Kidney (tissue), 14 donors: Measurements from ENCODE around the gene PRKCE. TPM values are rescaled to one million over a fixed set of nuclear protein-coding genes. Genes with fewer than 3 reads are reported as not detected.

Experiments used
- DNase-seq, 5 donors: peaks; one replicate each; pipeline ENCODE4 v3.0.0-alpha.2; 2013 to 2020
- FAIRE-seq: peaks from 2 replicates; lab custom pipeline; 2012; peaks lifted over from hg19 to GRCh38; lab: Jason Lieb, UNC
- H3K27ac ChIP-seq, 2 donors: one replicate each; pipeline ENCODE4 v1.7.0; 2013; ENCODE audit warnings: low read depth in 2 of 2, low read length in 2 of 2, inconsistent platforms in 1 of 2
- H3K27me3 ChIP-seq: one replicate; pipeline ENCODE4 v1.7.1; 2013; ENCODE audit warnings: low read length, inconsistent platforms; ENCODE audit not compliant: control insufficient read depth, insufficient read depth
- H3K36me3 ChIP-seq, 3 donors: one replicate each; pipeline versions ENCODE4 v1.7.0 to v1.7.1; 2013; ENCODE audit warnings: low read length in 3 of 3, control low read depth in 1 of 3, inconsistent platforms in 1 of 3; ENCODE audit not compliant: insufficient read depth in 3 of 3, control insufficient read depth in 2 of 3
- H3K4me1 ChIP-seq, 3 donors: one replicate each; pipeline versions ENCODE4 v1.7.0 to v1.7.1; 2013; ENCODE audit warnings: low read length in 3 of 3, inconsistent platforms in 1 of 3, low read depth in 1 of 3; ENCODE audit not compliant: control insufficient read depth in 2 of 3, insufficient read depth in 2 of 3
- H3K4me3 ChIP-seq, 3 donors: one replicate each; pipeline versions ENCODE4 v1.7.0 to v1.8.1; 2013; ENCODE audit warnings: low read length in 3 of 3, control low read depth in 1 of 3, inconsistent platforms in 1 of 3
- H3K9ac ChIP-seq, 3 donors: one replicate each; pipeline versions ENCODE4 v1.7.0 to v1.7.1; 2013; ENCODE audit warnings: low read length in 3 of 3, control low read depth in 1 of 3, inconsistent platforms in 1 of 3
- H3K9me3 ChIP-seq, 3 donors: one replicate each; pipeline versions ENCODE4 v1.7.0 to v1.7.1; 2013; ENCODE audit warnings: low read length in 3 of 3, control low read depth in 1 of 3, inconsistent platforms in 1 of 3; ENCODE audit not compliant: control insufficient read depth in 2 of 3, insufficient read depth in 1 of 3
- intact Hi-C: fragments of 100-400 bp; cut with DNase I; formaldehyde crosslinking; loops from one replicate; pipeline ENCODE4 v1.11.1; 2022
- polyA plus RNA-seq: library from polyadenylated mRNA; stranded (reverse); fragments of 350-450 nt; fragmentation: Illumina TruSeq; extraction: RNeasy Lipid Tissue Mini Kit (QIAGEN cat#74804); gene quantifications from one replicate; pipeline ENCODE4 v1.2.3, GENCODE V29; 2014; ENCODE audit warnings: low read depth, low replicate concordance; ENCODE audit not compliant: insufficient read depth
- total RNA-seq: library from RNA; stranded (reverse); fragmentation: NEBNext Ultra II Directional; extraction: Animal tissue kit (Norgen Biotek cat#: 25700); gene quantifications from one replicate; pipeline ENCODE4 v1.2.1, GENCODE V29; 2021
- TF ChIP-seq, protein P1 (sequence below): IDR thresholded peaks from 3 replicates; pipeline ENCODE4 v1.5.1; 2012; ENCODE audit warnings: mild to moderate bottlenecking, moderate library complexity, borderline replicate concordance; ENCODE audit not compliant: insufficient read depth; ENCODE audit errors: extremely low read depth
- donor health status: control.
- donor health status: control.
- donor health status: control.
- donor health status: control.
- donor health status: control.
- donor health status: DM: yes; HTN: yes; CAD: no.
- donor health status: Normal renal cell carcinoma (clear cell type).

The PRKCE gene
- total and polyA plus RNA-seq, 2 donors from 2014 or later: 11.1 to 27.3 TPM

DNA sequence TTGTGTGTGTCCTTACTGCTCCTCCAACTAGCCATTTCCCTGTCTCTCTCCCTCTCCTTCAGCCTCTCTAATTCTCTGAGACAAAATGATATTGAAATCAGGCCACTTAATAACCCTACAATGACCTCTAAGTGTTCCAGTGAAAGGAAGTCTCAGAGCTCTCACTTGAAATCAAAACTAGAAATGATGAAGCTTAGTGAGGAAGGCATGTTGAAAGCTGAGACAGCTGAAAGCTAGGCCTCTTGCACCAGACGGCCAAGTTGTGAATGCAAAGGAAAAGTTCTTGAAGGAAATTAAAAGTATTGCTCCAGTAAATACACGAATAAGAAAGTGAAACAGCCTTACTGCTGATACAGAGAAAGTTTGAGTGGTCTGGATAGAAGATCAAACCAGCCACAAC, 72.9 kb downstream of the PRKCE start:
- intact Hi-C loops: no loop called here
- Histone ChIP-seq H3K9me3 (no peaks in the 10 kb centered on the region), H3K36me3 (no peaks in the 10 kb centered on the region), H3K9ac (no peak overlapping the region), H3K27me3 (no peaks in the 10 kb centered on the region), H3K4me3 (no peak overlapping the region), H3K4me1 (peaks cover 0 to 5% (median 0%) of the 10 kb centered on the region in 3 donors), H3K27ac (no peak overlapping the region)
- TF ChIP-seq, protein P1, sequence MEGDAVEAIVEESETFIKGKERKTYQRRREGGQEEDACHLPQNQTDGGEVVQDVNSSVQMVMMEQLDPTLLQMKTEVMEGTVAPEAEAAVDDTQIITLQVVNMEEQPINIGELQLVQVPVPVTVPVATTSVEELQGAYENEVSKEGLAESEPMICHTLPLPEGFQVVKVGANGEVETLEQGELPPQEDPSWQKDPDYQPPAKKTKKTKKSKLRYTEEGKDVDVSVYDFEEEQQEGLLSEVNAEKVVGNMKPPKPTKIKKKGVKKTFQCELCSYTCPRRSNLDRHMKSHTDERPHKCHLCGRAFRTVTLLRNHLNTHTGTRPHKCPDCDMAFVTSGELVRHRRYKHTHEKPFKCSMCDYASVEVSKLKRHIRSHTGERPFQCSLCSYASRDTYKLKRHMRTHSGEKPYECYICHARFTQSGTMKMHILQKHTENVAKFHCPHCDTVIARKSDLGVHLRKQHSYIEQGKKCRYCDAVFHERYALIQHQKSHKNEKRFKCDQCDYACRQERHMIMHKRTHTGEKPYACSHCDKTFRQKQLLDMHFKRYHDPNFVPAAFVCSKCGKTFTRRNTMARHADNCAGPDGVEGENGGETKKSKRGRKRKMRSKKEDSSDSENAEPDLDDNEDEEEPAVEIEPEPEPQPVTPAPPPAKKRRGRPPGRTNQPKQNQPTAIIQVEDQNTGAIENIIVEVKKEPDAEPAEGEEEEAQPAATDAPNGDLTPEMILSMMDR: no peak
- DNase-seq (no peak), FAIRE-seq (no peak)

DNA sequence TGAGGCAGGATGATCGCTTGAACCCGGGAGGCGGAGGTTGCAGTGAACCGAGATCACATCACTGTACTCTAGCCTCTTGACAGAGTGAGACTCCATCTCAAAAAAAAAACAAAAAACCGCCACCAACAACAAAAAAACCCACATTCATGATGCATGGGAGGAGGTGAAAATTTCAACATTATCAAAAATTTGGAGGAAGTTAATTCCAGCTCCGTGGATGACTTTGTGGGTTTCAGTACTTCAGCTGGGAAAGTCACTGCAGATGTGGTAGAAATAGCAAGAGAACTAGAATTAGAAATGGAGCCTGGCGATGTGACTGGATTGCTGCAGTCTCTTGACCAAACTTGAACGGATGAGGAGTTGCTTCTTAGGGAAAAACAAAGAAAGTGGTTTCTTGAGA, 74.3 kb downstream of the PRKCE start:
- FAIRE-seq: no peak
- intact Hi-C loops: no loop called here
- DNase-seq: no peak
- Histone ChIP-seq H3K27me3 (no peaks in the 10 kb centered on the region), H3K27ac (no peak overlapping the region), H3K9me3 (no peaks in the 10 kb centered on the region), H3K4me1 (peaks cover 0 to 5% (median 0%) of the 10 kb centered on the region in 3 donors), H3K36me3 (no peaks in the 10 kb centered on the region), H3K9ac (no peak overlapping the region), H3K4me3 (no peak overlapping the region)
- TF ChIP-seq, protein P1: no peak

DNA sequence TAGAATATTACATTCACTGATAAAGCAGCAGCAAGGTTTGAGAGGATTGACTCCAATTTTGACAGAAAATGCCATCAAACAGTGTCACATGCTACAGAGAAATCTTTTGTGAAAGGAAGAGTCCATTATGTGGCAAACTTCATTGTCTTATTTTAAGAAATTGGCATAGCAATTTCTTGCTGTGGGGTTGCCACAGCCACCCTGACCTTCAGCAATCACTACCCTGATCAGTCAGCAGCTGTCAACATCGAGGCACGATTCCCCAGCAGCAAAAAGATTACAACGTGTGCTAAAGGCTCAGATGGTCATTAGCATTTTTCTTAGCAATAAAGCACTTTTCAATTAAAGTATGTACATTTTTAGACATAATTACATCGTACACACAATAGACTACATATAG, 74.7 kb downstream of the PRKCE start:
- intact Hi-C loops: no loop called here
- Histone ChIP-seq H3K4me3 (no peak overlapping the region), H3K36me3 (no peaks in the 10 kb centered on the region), H3K27me3 (no peaks in the 10 kb centered on the region), H3K4me1 (peaks cover 0 to 5% (median 0%) of the 10 kb centered on the region in 3 donors), H3K9ac (no peak overlapping the region), H3K27ac (no peak overlapping the region), H3K9me3 (no peaks in the 10 kb centered on the region)
- FAIRE-seq: no peak
- TF ChIP-seq, protein P1: no peak
- DNase-seq: no peak

DNA sequence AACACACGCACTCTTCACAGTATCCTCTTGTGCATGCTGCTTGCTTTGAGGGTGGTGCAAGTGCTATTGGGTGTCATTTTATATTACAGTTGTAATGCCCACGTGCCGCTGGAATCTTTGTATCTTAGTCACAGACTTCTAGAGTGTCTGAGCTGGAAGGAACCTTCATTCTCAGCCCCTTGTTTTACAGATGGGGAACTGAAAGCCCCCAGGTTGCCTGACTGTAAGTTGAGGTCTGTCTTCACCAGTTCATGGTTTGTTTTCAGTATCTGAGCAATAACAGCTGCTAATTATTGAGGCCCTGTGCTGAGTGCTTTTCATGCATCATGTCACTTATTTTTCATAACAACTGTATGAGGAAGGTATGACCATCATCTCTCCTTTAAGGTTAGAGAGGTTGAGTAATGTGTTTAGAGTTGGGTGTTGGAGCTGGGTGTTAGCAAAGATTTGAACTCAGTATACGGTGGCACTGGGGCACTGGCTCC, 77.0 kb downstream of the PRKCE start:
- intact Hi-C loops: no loop called here
- TF ChIP-seq, protein P1: no peak
- no peak for FAIRE-seq
- no peak overlapping the region for H3K9ac ChIP-seq
- H3K9me3 ChIP-seq: no peaks in the 10 kb centered on the region
- DNase-seq: no peak
- no peaks in the 10 kb centered on the region for H3K27me3 ChIP-seq
- no peak overlapping the region for H3K4me3 ChIP-seq
- peaks cover 0 to 5% (median 0%) of the 10 kb centered on the region in 3 donors for H3K4me1 ChIP-seq
- no peaks in the 10 kb centered on the region for H3K36me3 ChIP-seq
- H3K27ac ChIP-seq: no peak overlapping the region
